ENCODE data around the gene BEND5. TPM values are rescaled to one million over a fixed set of nuclear protein-coding genes. Genes with fewer than 3 reads are reported as not detected.

Gene BEND5
- total and polyA plus RNA-seq, 9 donors = 8.2 to 28.5 (median 17.3) TPM

DNA sequence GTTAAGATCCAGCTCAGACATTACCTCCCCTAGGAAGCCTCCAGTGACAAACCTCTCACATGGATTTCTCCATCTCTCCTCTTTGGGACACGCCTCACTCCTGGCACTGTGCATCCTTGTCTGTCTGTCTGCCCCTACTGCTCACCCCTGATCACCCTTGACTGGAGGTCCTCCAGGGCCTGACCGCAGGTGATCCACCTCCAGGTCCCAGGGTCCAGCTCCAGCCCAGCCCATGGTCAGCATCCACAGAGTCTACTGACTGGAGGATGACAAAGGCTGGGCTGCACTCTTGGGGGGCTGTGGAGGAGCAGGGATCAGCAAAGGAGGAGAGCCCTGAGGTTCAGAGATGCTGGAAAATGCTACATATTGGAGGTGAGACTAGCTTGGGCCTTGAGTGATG lies 65.8 kb downstream of the BEND5 start:
- no peak for TF ChIP-seq POLR2A (IDR thresholded peaks at IDR 0.05)
- TF ChIP-seq, protein P1, sequence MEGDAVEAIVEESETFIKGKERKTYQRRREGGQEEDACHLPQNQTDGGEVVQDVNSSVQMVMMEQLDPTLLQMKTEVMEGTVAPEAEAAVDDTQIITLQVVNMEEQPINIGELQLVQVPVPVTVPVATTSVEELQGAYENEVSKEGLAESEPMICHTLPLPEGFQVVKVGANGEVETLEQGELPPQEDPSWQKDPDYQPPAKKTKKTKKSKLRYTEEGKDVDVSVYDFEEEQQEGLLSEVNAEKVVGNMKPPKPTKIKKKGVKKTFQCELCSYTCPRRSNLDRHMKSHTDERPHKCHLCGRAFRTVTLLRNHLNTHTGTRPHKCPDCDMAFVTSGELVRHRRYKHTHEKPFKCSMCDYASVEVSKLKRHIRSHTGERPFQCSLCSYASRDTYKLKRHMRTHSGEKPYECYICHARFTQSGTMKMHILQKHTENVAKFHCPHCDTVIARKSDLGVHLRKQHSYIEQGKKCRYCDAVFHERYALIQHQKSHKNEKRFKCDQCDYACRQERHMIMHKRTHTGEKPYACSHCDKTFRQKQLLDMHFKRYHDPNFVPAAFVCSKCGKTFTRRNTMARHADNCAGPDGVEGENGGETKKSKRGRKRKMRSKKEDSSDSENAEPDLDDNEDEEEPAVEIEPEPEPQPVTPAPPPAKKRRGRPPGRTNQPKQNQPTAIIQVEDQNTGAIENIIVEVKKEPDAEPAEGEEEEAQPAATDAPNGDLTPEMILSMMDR (IDR thresholded peaks at IDR 0.05) = no peak
- TF ChIP-seq EP300 (IDR thresholded peaks at IDR 0.05) = no peak
- Histone ChIP-seq H3K4me3 (no peak overlapping the region), H3K27me3 (no peaks in the 10 kb centered on the region), H3K4me1 (ENCODE audit: insufficient read depth) (no peaks in the 10 kb centered on the region), H3K9me3 (no peaks in the 10 kb centered on the region), H3K36me3 (no peaks in the 10 kb centered on the region), H3K27ac (no peak overlapping the region)
- DNase-seq = no peak
- intact Hi-C loops (cut with DNase I) = no loop called here
- 88 to 96% (median 92%) methylated on average over 2 of the region's 2 CpGs for WGBS, 3 donors

DNA sequence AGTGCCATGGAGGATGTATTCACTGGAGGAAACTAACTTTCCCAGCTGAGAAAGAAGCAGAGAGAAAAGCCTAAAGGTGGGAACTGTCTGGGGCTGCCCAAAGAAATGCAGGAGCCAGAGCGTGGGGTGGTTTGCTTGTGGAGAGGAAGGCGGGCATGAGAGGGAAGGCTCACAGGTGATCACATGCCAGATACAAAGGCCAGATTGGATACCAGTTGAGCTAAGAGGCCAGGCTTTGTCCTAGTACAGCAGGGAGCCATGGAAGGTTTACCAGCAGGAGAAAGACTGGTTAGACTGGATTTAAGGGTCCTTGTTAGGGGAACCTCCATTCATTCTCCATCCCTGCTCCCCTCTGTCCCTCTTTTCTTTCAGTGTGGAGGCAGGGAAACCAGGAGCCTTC lies 66.4 kb downstream of the BEND5 start:
- H3K27ac ChIP-seq = no peak overlapping the region

DNA sequence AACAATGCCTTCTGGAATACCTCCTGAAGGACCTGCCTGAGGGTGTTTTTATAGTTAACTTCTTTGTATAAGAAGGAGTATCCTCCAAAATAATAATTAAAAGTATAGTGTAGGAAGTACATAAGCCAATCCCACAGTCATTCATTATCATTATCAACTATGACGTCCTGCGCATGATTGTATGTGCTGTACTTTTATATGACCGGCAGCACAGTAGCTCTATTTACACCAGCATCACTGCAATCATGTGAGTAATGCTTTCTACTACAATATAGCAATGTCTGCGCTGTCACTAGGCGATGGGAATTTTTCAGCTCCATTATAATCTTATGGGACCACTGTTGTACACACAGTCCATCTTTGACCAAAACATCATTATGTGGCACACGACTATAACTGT lies 72.0 kb downstream of the BEND5 start:
- DNase-seq = no peak
- no peaks in the 10 kb centered on the region for H3K4me1 ChIP-seq (ENCODE audit: insufficient read depth)
- intact Hi-C loops (cut with DNase I) = no loop called here
- no peaks in the 10 kb centered on the region for H3K36me3 ChIP-seq
- H3K27ac ChIP-seq = no peak overlapping the region
- no peak overlapping the region for H3K4me3 ChIP-seq
- no peaks in the 10 kb centered on the region for H3K27me3 ChIP-seq
- TF ChIP-seq, protein P1 (IDR thresholded peaks at IDR 0.05) = no peak
- TF ChIP-seq EP300 (IDR thresholded peaks at IDR 0.05) (no peak), POLR2A (IDR thresholded peaks at IDR 0.05) (no peak)
- WGBS, 3 donors = 82 to 87% (median 82%) methylated on average over 6 of the region's 6 CpGs
- no peaks in the 10 kb centered on the region for H3K9me3 ChIP-seq

More for the DNA sequence above, 66.4 kb downstream of the BEND5 start:
- no peak overlapping the region for H3K4me3 ChIP-seq
- intact Hi-C loops (cut with DNase I) = no loop called here
- H3K4me1 ChIP-seq (ENCODE audit: insufficient read depth) = no peaks in the 10 kb centered on the region
- no peak for DNase-seq
- TF ChIP-seq EP300 (IDR thresholded peaks at IDR 0.05) (no peak), POLR2A (IDR thresholded peaks at IDR 0.05) (no peak)
- TF ChIP-seq, protein P1 (IDR thresholded peaks at IDR 0.05) = no peak
- H3K36me3 ChIP-seq = no peaks in the 10 kb centered on the region
- WGBS, 3 donors = 83 to 93% (median 86%) methylated on average over 2 of the region's 2 CpGs
- no peaks in the 10 kb centered on the region for H3K9me3 ChIP-seq
- no peaks in the 10 kb centered on the region for H3K27me3 ChIP-seq

DNA sequence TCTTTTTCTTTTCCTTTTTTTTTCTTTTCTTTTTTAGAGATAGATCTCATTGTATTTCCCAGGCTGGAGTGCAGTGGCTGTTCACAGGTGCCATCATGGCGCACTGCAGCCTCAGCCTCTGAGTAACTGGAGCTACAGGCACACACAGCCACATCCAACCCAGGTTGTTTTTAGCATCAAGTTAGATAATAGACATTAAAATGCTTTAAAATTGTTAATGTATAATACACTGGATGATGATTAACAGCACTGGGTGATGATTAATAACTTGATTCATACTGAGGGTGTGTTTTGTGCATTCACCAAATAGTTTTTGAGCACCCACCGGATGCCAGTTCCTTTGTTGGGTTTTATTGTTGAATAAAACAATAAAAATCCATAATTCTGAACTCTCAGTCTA lies 75.2 kb downstream of the BEND5 start:
- 93 to 97% (median 95%) methylated on average over 2 of the region's 2 CpGs for WGBS, 3 donors
- intact Hi-C loops (cut with DNase I) = no loop called here
- Histone ChIP-seq H3K4me3 (no peak overlapping the region), H3K27me3 (no peaks in the 10 kb centered on the region), H3K27ac (no peak overlapping the region), H3K4me1 (ENCODE audit: insufficient read depth) (no peaks in the 10 kb centered on the region), H3K36me3 (no peaks in the 10 kb centered on the region), H3K9me3 (no peaks in the 10 kb centered on the region)
- no peak for TF ChIP-seq EP300 (IDR thresholded peaks at IDR 0.05)
- TF ChIP-seq, protein P1 (IDR thresholded peaks at IDR 0.05) = no peak
- TF ChIP-seq POLR2A (IDR thresholded peaks at IDR 0.05) = no peak
- DNase-seq = no peak

Measured in ovary (tissue), 9 donors.